Neuronal stem cell (in vitro differentiated cells): Measurements from ENCODE around the gene SELENOW.
"Not testable (repeated sequence)": the region's sequence is repeated elsewhere in the genome, so short reads cannot be mapped to it uniquely, and the experiment has no call there.

Experiments
- DNase-seq: peaks from one replicate; pipeline ENCODE4 v3.0.0-alpha.2; 2013; ENCODE audit warnings: low spot score
- H2AFZ ChIP-seq: one replicate; pipeline ENCODE4 v1.6.1; 2013; ENCODE audit warnings: mild to moderate bottlenecking, low read length, inconsistent platforms
- H2AK5ac ChIP-seq: 2 replicates; pipeline ENCODE4 v1.6.1; 2013; ENCODE audit warnings: low read depth, mild to moderate bottlenecking, inconsistent platforms, low read length, moderate library complexity, mixed read lengths
- H2BK120ac ChIP-seq: 2 replicates; pipeline ENCODE4 v1.6.1; 2013; ENCODE audit warnings: low read depth, mild to moderate bottlenecking, inconsistent platforms, low read length, moderate library complexity, mixed read lengths
- H2BK12ac ChIP-seq: one replicate; pipeline ENCODE4 v1.6.1; 2013; ENCODE audit warnings: low read length, inconsistent platforms
- H2BK15ac ChIP-seq: 2 replicates; pipeline ENCODE4 v1.6.1; 2013; ENCODE audit warnings: mild to moderate bottlenecking, low read length, inconsistent platforms, mixed read lengths
- H2BK5ac ChIP-seq: one replicate; pipeline ENCODE4 v1.6.1; 2013; ENCODE audit warnings: inconsistent platforms, mild to moderate bottlenecking, low read length, moderate library complexity
- H3K14ac ChIP-seq: one replicate; pipeline ENCODE4 v1.6.1; 2013; ENCODE audit warnings: low read length, inconsistent platforms
- H3K18ac ChIP-seq: 2 replicates; pipeline ENCODE4 v1.6.1; 2013; ENCODE audit warnings: low read length, inconsistent platforms
- H3K23ac ChIP-seq: 2 replicates; pipeline ENCODE4 v1.6.1; 2013; ENCODE audit warnings: low read depth, mild to moderate bottlenecking, mixed read lengths, low read length, inconsistent platforms; ENCODE audit not compliant: poor library complexity
- H3K27ac ChIP-seq: replicated peaks from 3 replicates; pipeline ENCODE4 v1.5.1; 2013; ENCODE audit warnings: low read length, inconsistent platforms
- H3K27me3 ChIP-seq, 3 experiments: 2 replicates each; pipeline ENCODE4 v1.6.1; 2013; ENCODE audit warnings: low read length in 3 of 3, mild to moderate bottlenecking in 2 of 3, inconsistent platforms in 1 of 3, low read depth in 1 of 3, mixed read lengths in 1 of 3, moderate library complexity in 1 of 3; ENCODE audit not compliant: control insufficient read depth in 3 of 3, insufficient read depth in 3 of 3
- H3K36me3 ChIP-seq, 2 donors: replicated peaks in 1 of 2; 2 replicates each; pipeline ENCODE4 v1.6.1; 2013; ENCODE audit warnings: low read length in 2 of 2; ENCODE audit not compliant: control insufficient read depth in 2 of 2, insufficient read depth in 2 of 2
- H3K4ac ChIP-seq: 2 replicates; pipeline ENCODE4 v1.6.1; 2013; ENCODE audit warnings: inconsistent platforms, mild to moderate bottlenecking, low read length, moderate library complexity
- H3K4me1 ChIP-seq, 2 donors: 1 replicate in 1 of 2; 2 replicates in 1 of 2; pipeline ENCODE4 v1.6.1; 2013; ENCODE audit warnings: low read length in 2 of 2, low read depth in 1 of 2; ENCODE audit not compliant: control insufficient read depth in 2 of 2, insufficient read depth in 1 of 2
- H3K4me2 ChIP-seq: one replicate; pipeline ENCODE4 v1.6.1; 2013; ENCODE audit warnings: mild to moderate bottlenecking, low read length, inconsistent platforms; ENCODE audit not compliant: insufficient read depth, poor library complexity, severe bottlenecking
- H3K4me3 ChIP-seq, 2 donors: 2 replicates each; pipeline ENCODE4 v1.5.1; 2013; ENCODE audit warnings: low read length in 2 of 2, mild to moderate bottlenecking in 2 of 2, inconsistent platforms in 1 of 2, moderate library complexity in 1 of 2
- H3K79me1 ChIP-seq: one replicate; pipeline ENCODE4 v1.6.1; 2013; ENCODE audit warnings: low read depth, mild to moderate bottlenecking, inconsistent platforms, low read length, moderate library complexity
- H3K9ac ChIP-seq: one replicate; pipeline ENCODE4 v1.6.1; 2013; ENCODE audit warnings: mild to moderate bottlenecking, low read depth, low read length, inconsistent platforms; ENCODE audit not compliant: poor library complexity
- H3K9me3 ChIP-seq, 2 donors: replicated peaks in 1 of 2; 2 replicates each; pipeline versions ENCODE3 to v1.6.1; 2013; ENCODE audit warnings: low read length in 2 of 2, mild to moderate bottlenecking in 2 of 2, inconsistent platforms in 1 of 2, low read depth in 1 of 2, mixed read lengths in 1 of 2, moderate library complexity in 1 of 2; ENCODE audit not compliant: control insufficient read depth in 2 of 2, insufficient read depth in 1 of 2
- H4K8ac ChIP-seq: one replicate; pipeline ENCODE4 v1.6.1; 2013; ENCODE audit warnings: low read depth, mild to moderate bottlenecking, inconsistent platforms, low read length, moderate library complexity
- H4K91ac ChIP-seq: one replicate; pipeline ENCODE4 v1.6.1; 2013; ENCODE audit warnings: low read length, low read depth, mild to moderate bottlenecking, inconsistent platforms; ENCODE audit not compliant: poor library complexity
- WGBS, 2 donors: extraction: QIAGEN DNeasy Blood & Tissue Kit; methylation state at CpG; one replicate each; pipeline ENCODE4 v1.1.7; 2013; ENCODE audit warnings: missing lambda C conversion rate in 2 of 2, mixed read lengths in 1 of 2; ENCODE audit not compliant: insufficient read length in 2 of 2, insufficient replicate concordance in 1 of 2; ENCODE audit errors: extremely low coverage in 2 of 2; 5-methylcytosine and 5-hydroxymethylcytosine counted together

The SELENOW gene

GRCh38 chr19:47813304-47813994 is 34.9 kb downstream of the SELENOW start:
- Histone ChIP-seq H3K4me2 (no peak overlapping the region), H3K79me1 (no peaks in the 10 kb centered on the region), H3K9me3 (no peaks in the 10 kb centered on the region), H2BK120ac (peak overlapping the region; percentile 93), H3K18ac (no peak overlapping the region), H3K36me3 (no peaks in the 10 kb centered on the region), H4K8ac (no peak overlapping the region), H4K91ac (no peak overlapping the region), H2AFZ (peak overlapping the region; percentile 22), H3K4me3 (no peak overlapping the region), H3K4ac (no peak overlapping the region), H3K9ac (no peak overlapping the region), H3K27me3 (no peaks in the 10 kb centered on the region), H2BK5ac (no peak overlapping the region), H2BK12ac (peak overlapping the region; percentile 75), H3K23ac (no peak overlapping the region), H2AK5ac (peak overlapping the region; percentile 91), H3K14ac (no peak overlapping the region), H3K27ac (no peak overlapping the region), H2BK15ac (peak overlapping the region; percentile 84), H3K4me1 (peaks cover 0 to 2% of the 10 kb centered on the region in 2 donors)
- WGBS, 2 donors = no CpG with 5 or more reads among the region's 17 CpGs
- peak; percentile 77 for DNase-seq

- no peak overlapping the region for H2AFZ ChIP-seq
- no peak overlapping the region for H3K4ac ChIP-seq
- H4K8ac ChIP-seq = no peak overlapping the region
- H4K91ac ChIP-seq = no peak overlapping the region
- H3K4me2 ChIP-seq = no peak overlapping the region
- no peak overlapping the region for H2BK12ac ChIP-seq
- H2BK5ac ChIP-seq = peak overlapping the region; percentile 39
- no CpG with 5 or more reads among the region's 7 CpGs for WGBS, 2 donors
- no peak overlapping the region for H2AK5ac ChIP-seq
- no peak overlapping the region for H3K9ac ChIP-seq
- H3K4me1 ChIP-seq = peaks cover 0 to 2% of the 10 kb centered on the region in 2 donors
- H3K14ac ChIP-seq = no peak overlapping the region
- H2BK15ac ChIP-seq = no peak overlapping the region
- H3K27ac ChIP-seq = no peak overlapping the region
- H3K9me3 ChIP-seq = no peaks in the 10 kb centered on the region
- no peaks in the 10 kb centered on the region for H3K79me1 ChIP-seq
- H3K36me3 ChIP-seq = no peaks in the 10 kb centered on the region
- no peak for DNase-seq
- H3K4me3 ChIP-seq = no peak overlapping the region
- no peaks in the 10 kb centered on the region for H3K27me3 ChIP-seq
- no peak overlapping the region for H3K23ac ChIP-seq
- H2BK120ac ChIP-seq = no peak overlapping the region
- H3K18ac ChIP-seq = peak overlapping the region; percentile 27
Measured at GRCh38 chr19:47813995-47814328, 35.5 kb downstream of the SELENOW start.

GRCh38 chr19:47816270-47816669 is 37.8 kb downstream of the SELENOW start:
- H2BK12ac ChIP-seq, H3K4me3 ChIP-seq, H3K18ac ChIP-seq, H2BK5ac ChIP-seq, H3K14ac ChIP-seq, H2AK5ac ChIP-seq, H2BK120ac ChIP-seq, H3K36me3 ChIP-seq, H3K23ac ChIP-seq, H4K91ac ChIP-seq, H3K4me2 ChIP-seq, H3K9me3 ChIP-seq, H3K79me1 ChIP-seq, H2AFZ ChIP-seq, DNase-seq, H3K4ac ChIP-seq, H3K9ac ChIP-seq, H3K27ac ChIP-seq, H2BK15ac ChIP-seq, H4K8ac ChIP-seq: not testable (repeated sequence)
- Histone ChIP-seq H3K4me1 (peaks cover 5 to 13% of the 10 kb centered on the region in 2 donors), H3K27me3 (peaks cover 0 to 17% (median 0%) of the 10 kb centered on the region in 3 experiments)
- WGBS, 2 donors = no CpG with 5 or more reads among the region's 8 CpGs

GRCh38 chr19:47818221-47818620 is 39.7 kb downstream of the SELENOW start:
- H2BK120ac ChIP-seq, H3K79me1 ChIP-seq, H3K9me3 ChIP-seq, H3K4me3 ChIP-seq, H3K14ac ChIP-seq, H2AK5ac ChIP-seq, H3K4me2 ChIP-seq, H3K23ac ChIP-seq, H2BK15ac ChIP-seq, H2AFZ ChIP-seq, H3K9ac ChIP-seq, H3K27ac ChIP-seq, H2BK12ac ChIP-seq, H4K91ac ChIP-seq, H2BK5ac ChIP-seq, H3K36me3 ChIP-seq, H4K8ac ChIP-seq, DNase-seq, H3K4ac ChIP-seq: not testable (repeated sequence)
- Histone ChIP-seq H3K18ac (peak overlapping the region; percentile 4), H3K27me3 (peaks cover 0 to 36% (median 0%) of the 10 kb centered on the region in 3 experiments), H3K4me1 (peaks cover 5 to 25% of the 10 kb centered on the region in 2 donors)
- whole genome bisulfite sequencing, 2 donors = no CpG with 5 or more reads among the region's 1 CpG
